H9 (cell line): Measurements from ENCODE around the gene IGFALS. TPM values are rescaled to one million over a fixed set of nuclear protein-coding genes. Genes with fewer than 3 reads are reported as not detected.

Experiments
- DNase-seq: peaks from one replicate; pipeline ENCODE4 v3.0.0-alpha.2; 2017
- H2AFZ ChIP-seq: one replicate; pipeline ENCODE4 v1.6.1; 2013; ENCODE audit warnings: mild to moderate bottlenecking, low read length, control low read depth, moderate library complexity
- H2AK5ac ChIP-seq: 2 replicates; pipeline ENCODE4 v1.6.1; 2013; ENCODE audit warnings: low read length, control low read depth, mixed read lengths; ENCODE audit not compliant: insufficient read length
- H2BK120ac ChIP-seq: one replicate; pipeline ENCODE4 v1.6.1; 2013; ENCODE audit warnings: low read depth, mild to moderate bottlenecking, low read length, control low read depth, inconsistent platforms; ENCODE audit not compliant: poor library complexity, severe bottlenecking
- H2BK12ac ChIP-seq: 2 replicates; pipeline ENCODE4 v1.6.1; 2013; ENCODE audit warnings: low read length, control low read depth, mixed read lengths, low read depth; ENCODE audit not compliant: insufficient read length
- H2BK15ac ChIP-seq: 2 replicates; pipeline ENCODE4 v1.6.1; 2013; ENCODE audit warnings: low read depth, low read length, control low read depth
- H2BK20ac ChIP-seq: one replicate; pipeline ENCODE4 v1.6.1; 2013; ENCODE audit warnings: low read depth, mild to moderate bottlenecking, low read length, control low read depth, inconsistent platforms; ENCODE audit not compliant: poor library complexity, severe bottlenecking
- H2BK5ac ChIP-seq: 2 replicates; pipeline ENCODE4 v1.6.1; 2013; ENCODE audit warnings: low read length, control low read depth, mixed read lengths; ENCODE audit not compliant: insufficient read length
- H3K14ac ChIP-seq: 2 replicates; pipeline ENCODE4 v1.6.1; 2013; ENCODE audit warnings: low read length, control low read depth; ENCODE audit not compliant: insufficient read depth
- H3K18ac ChIP-seq: 2 replicates; pipeline ENCODE4 v1.6.1; 2013; ENCODE audit warnings: low read depth, mild to moderate bottlenecking, mixed read lengths, low read length, control low read depth; ENCODE audit not compliant: insufficient read length
- H3K23ac ChIP-seq: 2 replicates; pipeline ENCODE4 v1.6.1; 2013; ENCODE audit warnings: low read length, control low read depth, mixed read lengths, low read depth; ENCODE audit not compliant: insufficient read length
- H3K23me2 ChIP-seq: 2 replicates; pipeline ENCODE4 v1.6.1; 2013; ENCODE audit warnings: low read depth, mild to moderate bottlenecking, mixed read lengths, low read length, control low read depth; ENCODE audit not compliant: insufficient read length, poor library complexity, severe bottlenecking
- H3K27ac ChIP-seq: 2 replicates; pipeline ENCODE4 v1.5.1; 2013; ENCODE audit warnings: low read length, control low read depth, mixed read lengths, low read depth; ENCODE audit not compliant: insufficient read length
- H3K27me3 ChIP-seq: 2 replicates; pipeline ENCODE4 v1.6.1; 2013; ENCODE audit warnings: low read length, control low read depth, inconsistent platforms; ENCODE audit not compliant: insufficient read depth
- H3K4ac ChIP-seq: 2 replicates; pipeline ENCODE4 v1.6.1; 2013; ENCODE audit warnings: low read depth, mild to moderate bottlenecking, control low read depth, inconsistent platforms, low read length, moderate library complexity
- H3K4me1 ChIP-seq: 2 replicates; pipeline ENCODE4 v1.6.1; 2013; ENCODE audit warnings: low read length, control low read depth, inconsistent platforms; ENCODE audit not compliant: insufficient read depth
- H3K4me2 ChIP-seq: 2 replicates; pipeline ENCODE4 v1.6.1; 2013; ENCODE audit warnings: low read length, control low read depth, mixed read lengths; ENCODE audit not compliant: insufficient read length, insufficient read depth
- H3K56ac ChIP-seq: 2 replicates; pipeline ENCODE4 v1.6.1; 2013; ENCODE audit warnings: low read depth, mild to moderate bottlenecking, mixed read lengths, low read length, control low read depth; ENCODE audit not compliant: insufficient read length
- H3K79me1 ChIP-seq: 2 replicates; pipeline ENCODE4 v1.6.1; 2013; ENCODE audit warnings: low read depth, mild to moderate bottlenecking, moderate library complexity, low read length, control low read depth, inconsistent platforms; ENCODE audit not compliant: insufficient read depth, poor library complexity, severe bottlenecking
- H3K79me2 ChIP-seq: 2 replicates; pipeline ENCODE4 v1.6.1; 2013; ENCODE audit warnings: low read length, control low read depth, inconsistent platforms; ENCODE audit not compliant: insufficient read depth
- H3K9ac ChIP-seq: 2 replicates; pipeline ENCODE4 v1.6.1; 2013; ENCODE audit warnings: low read length, control low read depth, mixed read lengths; ENCODE audit not compliant: insufficient read length; ENCODE audit errors: extremely low read depth
- H3K9me3 ChIP-seq: one replicate; pipeline ENCODE4 v1.6.1; 2013; ENCODE audit warnings: low read depth, low read length, inconsistent platforms; ENCODE audit not compliant: control insufficient read depth
- H3T11ph ChIP-seq: one replicate; pipeline ENCODE4 v1.6.1; 2013; ENCODE audit warnings: mild to moderate bottlenecking, low read length, control low read depth, inconsistent platforms
- H4K20me1 ChIP-seq: one replicate; pipeline ENCODE4 v1.6.1; 2013; ENCODE audit not compliant: control insufficient read depth, insufficient read length, insufficient read depth
- H4K5ac ChIP-seq: 2 replicates; pipeline ENCODE4 v1.6.1; 2013; ENCODE audit warnings: low read depth, mild to moderate bottlenecking, mixed read lengths, low read length, control low read depth; ENCODE audit not compliant: insufficient read length
- H4K8ac ChIP-seq: replicated peaks from 2 replicates; pipeline ENCODE4 v1.6.1; 2013; ENCODE audit warnings: low read length, control low read depth, mixed read lengths, low read depth; ENCODE audit not compliant: insufficient read length
- H4K91ac ChIP-seq: 2 replicates; pipeline ENCODE4 v1.6.1; 2013; ENCODE audit warnings: low read depth, mild to moderate bottlenecking, moderate library complexity, mixed read lengths, low read length, control low read depth; ENCODE audit not compliant: insufficient read length
- H3K27ac Mint-ChIP-seq, 3 experiments: 2 replicates in 2 of 3; 3 replicates in 1 of 3; pipeline ENCODE4 v1.8.0; 2020 to 2021; ENCODE audit warnings: mixed read lengths in 3 of 3, mild to moderate bottlenecking in 1 of 3, moderate library complexity in 1 of 3
- H3K27me3 Mint-ChIP-seq: 2 replicates; pipeline ENCODE4 v1.8.0; 2021; ENCODE audit warnings: low read depth, mild to moderate bottlenecking, moderate library complexity, mixed read lengths
- H3K36me3 Mint-ChIP-seq, 3 experiments: 2 replicates in 2 of 3; 3 replicates in 1 of 3; pipeline ENCODE4 v1.8.0; 2020 to 2021; ENCODE audit warnings: low read depth in 3 of 3, mixed read lengths in 3 of 3; ENCODE audit not compliant: insufficient read depth in 1 of 3
- H3K4me1 Mint-ChIP-seq, 2 experiments: 2 replicates each; pipeline ENCODE4 v1.8.0; 2020; ENCODE audit warnings: mixed read lengths in 2 of 2
- H3K4me3 Mint-ChIP-seq, 2 experiments: 2 replicates in 1 of 2; 3 replicates in 1 of 2; pipeline ENCODE4 v1.8.0; 2020 to 2021; ENCODE audit warnings: mild to moderate bottlenecking in 2 of 2, mixed read lengths in 2 of 2, moderate library complexity in 1 of 2
- H3K9me3 Mint-ChIP-seq, 2 experiments: 2 replicates in 1 of 2; 3 replicates in 1 of 2; pipeline ENCODE4 v1.8.0; 2020; ENCODE audit warnings: mild to moderate bottlenecking in 2 of 2, mixed read lengths in 2 of 2, moderate library complexity in 1 of 2
- WGBS: extraction: QIAGEN DNeasy Blood & Tissue Kit; methylation state at CpG from one replicate; pipeline ENCODE4 v1.1.7; 2013; ENCODE audit warnings: missing lambda C conversion rate, low lambda C conversion rate, mixed read lengths; ENCODE audit not compliant: insufficient read length; ENCODE audit errors: extremely low coverage; 5-methylcytosine and 5-hydroxymethylcytosine counted together
- total RNA-seq: library from RNA; stranded (reverse); gene quantifications from 2 replicates; pipeline ENCODE4 v1.2.1, GENCODE V29; 2021
- TF ChIP-seq, protein P1 (sequence below): fragments of 200-600 bp; sonication (generic); conservative IDR thresholded peaks from 3 replicates; pipeline ENCODE4 v1.8.0; 2021; ENCODE audit warnings: antibody characterized with exemption, mild to moderate bottlenecking

The IGFALS gene
- total RNA-seq, 1 experiment from 2014 or later = not detected

DNA sequence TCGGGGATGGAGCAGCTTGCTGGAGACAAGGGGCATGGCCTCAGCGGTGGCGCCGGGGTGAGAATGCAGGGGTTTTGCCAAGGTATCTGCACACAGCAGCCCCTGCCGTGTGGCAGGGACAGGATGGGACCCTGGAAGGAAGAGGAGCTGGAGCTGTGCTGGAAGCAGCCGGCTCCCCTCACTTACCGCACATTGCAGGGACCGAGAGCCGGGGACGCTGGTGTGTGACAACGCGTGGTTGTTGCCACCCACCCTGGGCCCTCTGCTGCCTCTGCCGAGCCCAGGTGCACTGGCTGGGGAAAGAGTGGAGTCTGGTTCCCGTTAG, 7.7 kb downstream of the IGFALS start:
- Histone ChIP-seq H3K27me3 (no peaks in the 10 kb centered on the region), H3K4me2 (no peak overlapping the region), H3K9me3 (no peaks in the 10 kb centered on the region), H3K23ac (no peak overlapping the region), H3K27ac (no peak overlapping the region), H3T11ph (no peak overlapping the region), H2BK20ac (no peak overlapping the region), H3K18ac (no peak overlapping the region), H3K4me1 (no peaks in the 10 kb centered on the region; the same call in 1 of the 2 replicates), H3K56ac (no peak overlapping the region), H4K5ac (no peak overlapping the region), H3K23me2 (peaks cover 5% of the 10 kb centered on the region), H2BK15ac (no peak overlapping the region), H4K20me1 (no peaks in the 10 kb centered on the region), H4K8ac (no peak overlapping the region), H3K4ac (no peak overlapping the region), H3K14ac (no peak overlapping the region), H4K91ac (no peak overlapping the region), H2BK120ac (no peak overlapping the region), H3K79me1 (peaks cover 5% of the 10 kb centered on the region), H2AK5ac (no peak overlapping the region), H2BK5ac (no peak overlapping the region), H2BK12ac (no peak overlapping the region), H3K9ac (no peak overlapping the region), H3K79me2 (peaks cover 8% of the 10 kb centered on the region; the same call in 1 of the 2 replicates), H2AFZ (no peak overlapping the region)
- Mint-ChIP-seq H3K9me3 (no peaks in the 10 kb centered on the region), H3K4me1 (peaks cover 7 to 14% of the 10 kb centered on the region in 2 experiments), H3K27ac (no peak overlapping the region; a peak in 1 of 7 replicates), H3K36me3 (peaks cover 5 to 23% (median 17%) of the 10 kb centered on the region in 3 experiments; a peak in 6 of 7 replicates), H3K27me3 (peaks cover 2% of the 10 kb centered on the region; the same call in 1 of the 2 replicates), H3K4me3 (no peak overlapping the region)
- DNase-seq = no peak
- WGBS = no CpG with 5 or more reads among the region's 14 CpGs
- TF ChIP-seq, protein P1, sequence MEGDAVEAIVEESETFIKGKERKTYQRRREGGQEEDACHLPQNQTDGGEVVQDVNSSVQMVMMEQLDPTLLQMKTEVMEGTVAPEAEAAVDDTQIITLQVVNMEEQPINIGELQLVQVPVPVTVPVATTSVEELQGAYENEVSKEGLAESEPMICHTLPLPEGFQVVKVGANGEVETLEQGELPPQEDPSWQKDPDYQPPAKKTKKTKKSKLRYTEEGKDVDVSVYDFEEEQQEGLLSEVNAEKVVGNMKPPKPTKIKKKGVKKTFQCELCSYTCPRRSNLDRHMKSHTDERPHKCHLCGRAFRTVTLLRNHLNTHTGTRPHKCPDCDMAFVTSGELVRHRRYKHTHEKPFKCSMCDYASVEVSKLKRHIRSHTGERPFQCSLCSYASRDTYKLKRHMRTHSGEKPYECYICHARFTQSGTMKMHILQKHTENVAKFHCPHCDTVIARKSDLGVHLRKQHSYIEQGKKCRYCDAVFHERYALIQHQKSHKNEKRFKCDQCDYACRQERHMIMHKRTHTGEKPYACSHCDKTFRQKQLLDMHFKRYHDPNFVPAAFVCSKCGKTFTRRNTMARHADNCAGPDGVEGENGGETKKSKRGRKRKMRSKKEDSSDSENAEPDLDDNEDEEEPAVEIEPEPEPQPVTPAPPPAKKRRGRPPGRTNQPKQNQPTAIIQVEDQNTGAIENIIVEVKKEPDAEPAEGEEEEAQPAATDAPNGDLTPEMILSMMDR = no peak
